ENCODE results near the gene C1QTNF9. TPM values are rescaled to one million over a fixed set of nuclear protein-coding genes. Genes with fewer than 3 reads are reported as not detected.
"Not testable (repeated sequence)": the region's sequence is repeated elsewhere in the genome, so short reads cannot be mapped to it uniquely, and the experiment has no call there.

The C1QTNF9 gene
- total RNA-seq, 1 experiment from 2014 or later = not detected

DNA sequence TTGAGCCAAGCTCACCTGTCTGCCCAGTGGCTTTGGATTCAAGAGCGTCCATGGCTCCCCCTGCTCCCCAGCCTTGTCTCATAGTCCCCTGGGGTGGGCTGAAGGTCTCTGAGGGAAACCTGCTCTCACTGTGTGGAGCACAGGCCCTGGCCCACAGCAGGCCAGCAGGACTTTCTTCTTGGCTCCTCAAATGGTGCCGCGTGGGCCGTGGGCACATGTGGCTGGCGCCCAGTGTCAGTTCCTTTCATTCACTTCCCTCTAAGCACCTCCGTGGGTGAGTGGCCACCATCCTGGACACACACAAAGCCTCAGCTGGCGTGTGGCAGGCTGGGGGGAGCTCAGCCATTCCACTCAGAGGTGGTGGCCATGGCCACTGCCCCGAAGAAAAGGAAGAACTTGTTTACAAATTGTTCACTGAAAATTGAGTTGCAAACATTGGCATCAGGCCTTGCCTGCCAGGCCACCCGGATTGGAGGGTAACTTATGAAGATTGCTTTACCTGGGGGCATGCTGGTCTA is 53.1 kb downstream of the C1QTNF9 start:
- BruUV-seq (replicated peaks) = no TSS peak
- CTCF ChIA-PET = no interaction called here
- H3K4me3 ChIP-seq (ENCODE audit: low read depth, low read length) = no peak overlapping the region

DNA sequence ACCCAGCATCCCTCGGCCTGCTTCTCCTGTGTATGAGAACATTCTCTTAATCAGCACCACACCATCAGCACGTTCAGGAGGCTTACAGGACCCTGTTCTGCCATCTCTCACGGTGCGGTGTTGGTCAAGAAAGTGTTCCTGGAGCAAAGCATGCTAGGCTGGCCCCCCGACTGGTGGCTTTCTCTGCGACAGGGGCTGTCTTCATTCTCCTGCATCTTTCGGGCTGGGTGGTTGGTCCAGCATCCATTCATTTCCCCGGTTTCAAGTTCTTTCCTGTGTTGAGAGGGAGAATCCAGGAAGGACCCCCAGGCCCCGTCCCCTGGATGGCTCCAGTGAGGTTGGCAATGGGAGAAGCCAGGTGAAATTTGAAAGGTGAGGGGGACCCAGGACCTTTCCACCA is 55.8 kb downstream of the C1QTNF9 start:
- TF ChIP-seq, protein P1, sequence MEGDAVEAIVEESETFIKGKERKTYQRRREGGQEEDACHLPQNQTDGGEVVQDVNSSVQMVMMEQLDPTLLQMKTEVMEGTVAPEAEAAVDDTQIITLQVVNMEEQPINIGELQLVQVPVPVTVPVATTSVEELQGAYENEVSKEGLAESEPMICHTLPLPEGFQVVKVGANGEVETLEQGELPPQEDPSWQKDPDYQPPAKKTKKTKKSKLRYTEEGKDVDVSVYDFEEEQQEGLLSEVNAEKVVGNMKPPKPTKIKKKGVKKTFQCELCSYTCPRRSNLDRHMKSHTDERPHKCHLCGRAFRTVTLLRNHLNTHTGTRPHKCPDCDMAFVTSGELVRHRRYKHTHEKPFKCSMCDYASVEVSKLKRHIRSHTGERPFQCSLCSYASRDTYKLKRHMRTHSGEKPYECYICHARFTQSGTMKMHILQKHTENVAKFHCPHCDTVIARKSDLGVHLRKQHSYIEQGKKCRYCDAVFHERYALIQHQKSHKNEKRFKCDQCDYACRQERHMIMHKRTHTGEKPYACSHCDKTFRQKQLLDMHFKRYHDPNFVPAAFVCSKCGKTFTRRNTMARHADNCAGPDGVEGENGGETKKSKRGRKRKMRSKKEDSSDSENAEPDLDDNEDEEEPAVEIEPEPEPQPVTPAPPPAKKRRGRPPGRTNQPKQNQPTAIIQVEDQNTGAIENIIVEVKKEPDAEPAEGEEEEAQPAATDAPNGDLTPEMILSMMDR (IDR thresholded peaks at IDR 0.05; ENCODE audit: insufficient read depth in 1 of 2, low read depth in 1 of 2, low read length in 1 of 2, severe bottlenecking in 1 of 2, unreplicated experiment in 1 of 2) = no peak
- H3K9me3 Mint-ChIP-seq (ENCODE audit: unreplicated experiment) = no peaks in the 10 kb centered on the region
- BruUV-seq (replicated peaks) = no TSS peak
- H3K4me3 ChIP-seq (ENCODE audit: low read depth, low read length) = no peak overlapping the region
- no peaks in the 10 kb centered on the region for H3K4me1 Mint-ChIP-seq (ENCODE audit: low read depth, unreplicated experiment)
- no peaks in the 10 kb centered on the region for H3K9me3 ChIP-seq
- no peaks in the 10 kb centered on the region for H3K27me3 ChIP-seq (replicated peaks; ENCODE audit: control insufficient read depth, insufficient read depth, low read length)
- no peak for DNase-seq
- H3K4me1 ChIP-seq = no peaks in the 10 kb centered on the region
- H3K4me3 Mint-ChIP-seq (ENCODE audit: unreplicated experiment) = no peak overlapping the region
- ChIA-PET CTCF (no interaction called here), POLR2A (no interaction called here)
- H3K36me3 Mint-ChIP-seq (ENCODE audit: insufficient read depth, unreplicated experiment) = no peaks in the 10 kb centered on the region
- no peak overlapping the region for H3K27ac Mint-ChIP-seq (ENCODE audit: unreplicated experiment)
- no peaks in the 10 kb centered on the region for H3K36me3 ChIP-seq (ENCODE audit: control insufficient read depth, insufficient read depth, low read length)
- intact Hi-C loops (cut with micrococcal nuclease; ENCODE audit: unreplicated experiment) = no loop called here
- no peaks in the 10 kb centered on the region for H3K27me3 Mint-ChIP-seq (ENCODE audit: insufficient read depth, unreplicated experiment)

More for the DNA sequence above, 53.1 kb downstream of the C1QTNF9 start:
- H3K36me3 ChIP-seq (ENCODE audit: control insufficient read depth, insufficient read depth, low read length) = no peaks in the 10 kb centered on the region
- no peaks in the 10 kb centered on the region for H3K27me3 Mint-ChIP-seq (ENCODE audit: insufficient read depth, unreplicated experiment)
- POLR2A ChIA-PET = no interaction called here
- no peaks in the 10 kb centered on the region for H3K36me3 Mint-ChIP-seq (ENCODE audit: insufficient read depth, unreplicated experiment)
- no peaks in the 10 kb centered on the region for H3K9me3 Mint-ChIP-seq (ENCODE audit: unreplicated experiment)
- no peaks in the 10 kb centered on the region for H3K9me3 ChIP-seq
- H3K27me3 ChIP-seq (replicated peaks; ENCODE audit: control insufficient read depth, insufficient read depth, low read length) = no peaks in the 10 kb centered on the region
- intact Hi-C loops (cut with micrococcal nuclease; ENCODE audit: unreplicated experiment) = no loop called here
- no peak overlapping the region for H3K4me3 Mint-ChIP-seq (ENCODE audit: unreplicated experiment)
- no peaks in the 10 kb centered on the region for H3K4me1 ChIP-seq
- H3K4me1 Mint-ChIP-seq (ENCODE audit: low read depth, unreplicated experiment) = no peaks in the 10 kb centered on the region
- no peak overlapping the region for H3K27ac Mint-ChIP-seq (ENCODE audit: unreplicated experiment)
- TF ChIP-seq, protein P1 (IDR thresholded peaks at IDR 0.05; ENCODE audit: insufficient read depth in 1 of 2, low read depth in 1 of 2, low read length in 1 of 2, severe bottlenecking in 1 of 2, unreplicated experiment in 1 of 2) = no peak
- DNase-seq = no peak

DNA sequence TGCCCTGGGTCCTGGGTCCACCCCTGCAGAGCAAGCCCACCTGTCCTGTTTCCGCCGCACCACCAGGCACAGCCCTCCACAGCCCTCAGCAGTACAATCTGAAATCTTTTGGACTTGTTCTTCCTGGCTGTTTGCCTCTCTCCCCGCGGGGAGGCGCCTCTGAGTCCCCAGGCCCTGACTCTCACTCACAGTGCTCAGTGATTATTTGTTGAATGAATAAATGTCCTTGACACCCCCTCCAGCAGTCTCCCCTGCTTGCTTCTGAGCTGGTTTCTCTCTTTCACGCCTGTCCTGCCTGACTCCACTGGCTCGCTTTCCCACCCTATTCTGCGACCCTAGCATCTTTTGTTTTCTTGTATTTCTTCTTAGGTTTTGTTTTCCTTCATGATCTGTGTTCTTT is 56.9 kb downstream of the C1QTNF9 start:
- H3K27ac Mint-ChIP-seq (ENCODE audit: unreplicated experiment); POLR2A ChIA-PET; H3K9me3 ChIP-seq; H3K4me1 ChIP-seq; H3K4me3 Mint-ChIP-seq (ENCODE audit: unreplicated experiment); H3K4me3 ChIP-seq (ENCODE audit: low read depth, low read length); H3K9me3 Mint-ChIP-seq (ENCODE audit: unreplicated experiment); H3K36me3 Mint-ChIP-seq (ENCODE audit: insufficient read depth, unreplicated experiment); H3K27me3 Mint-ChIP-seq (ENCODE audit: insufficient read depth, unreplicated experiment); BruUV-seq (replicated peaks); H3K27me3 ChIP-seq (replicated peaks; ENCODE audit: control insufficient read depth, insufficient read depth, low read length); intact Hi-C loops (cut with micrococcal nuclease; ENCODE audit: unreplicated experiment); H3K4me1 Mint-ChIP-seq (ENCODE audit: low read depth, unreplicated experiment); CTCF ChIA-PET; H3K36me3 ChIP-seq (ENCODE audit: control insufficient read depth, insufficient read depth, low read length); DNase-seq: not testable (repeated sequence)

DNA sequence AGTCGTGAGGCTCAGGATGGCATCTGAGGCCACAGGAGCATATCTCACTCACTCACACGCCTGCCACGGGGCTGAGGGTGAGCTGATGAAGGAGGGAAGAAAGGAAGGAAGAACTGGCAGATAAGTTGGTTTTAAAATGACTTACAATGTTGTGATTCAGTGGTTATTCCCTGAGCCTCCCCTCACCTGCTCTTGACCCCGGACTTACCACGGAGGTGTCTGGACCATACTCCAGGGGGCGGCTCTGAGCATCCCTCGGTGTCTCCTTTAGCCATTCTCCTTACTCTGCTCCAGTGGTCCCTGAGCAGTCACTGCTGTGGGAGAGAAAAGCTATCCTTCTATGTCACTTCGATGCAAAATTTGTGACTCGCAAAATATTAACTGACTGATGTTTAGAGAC is 61.9 kb downstream of the C1QTNF9 start:
- intact Hi-C loops (cut with micrococcal nuclease; ENCODE audit: unreplicated experiment); H3K9me3 ChIP-seq; BruUV-seq (replicated peaks); H3K4me3 Mint-ChIP-seq (ENCODE audit: unreplicated experiment); H3K27ac Mint-ChIP-seq (ENCODE audit: unreplicated experiment); H3K4me1 ChIP-seq; H3K27me3 ChIP-seq (replicated peaks; ENCODE audit: control insufficient read depth, insufficient read depth, low read length); CTCF ChIA-PET; H3K27me3 Mint-ChIP-seq (ENCODE audit: insufficient read depth, unreplicated experiment); POLR2A ChIA-PET; H3K4me3 ChIP-seq (ENCODE audit: low read depth, low read length); H3K36me3 ChIP-seq (ENCODE audit: control insufficient read depth, insufficient read depth, low read length); DNase-seq; H3K36me3 Mint-ChIP-seq (ENCODE audit: insufficient read depth, unreplicated experiment); H3K4me1 Mint-ChIP-seq (ENCODE audit: low read depth, unreplicated experiment): not testable (repeated sequence)
- peaks cover 21% of the 10 kb centered on the region for H3K9me3 Mint-ChIP-seq (ENCODE audit: unreplicated experiment)

Other genes with a start within 250 kb of the C1QTNF9 start
- gene SPATA13, start 148.9 kb upstream of the C1QTNF9 start, total RNA-seq (2022) = 10.1 and 10.5 TPM in 2 replicates
- 29.7 TPM in 2 replicates for gene PARP4, start 203.2 kb downstream of the C1QTNF9 start, total RNA-seq (2022)